NCI-H1417 (cell line): ENCODE results near the gene SLC39A5.

Experiments
- DNase-seq, 3 experiments: peaks; one replicate each; lab custom pipeline; 2025; lab: John Stamatoyannopoulos, UW

SLC39A5 gene

DNA sequence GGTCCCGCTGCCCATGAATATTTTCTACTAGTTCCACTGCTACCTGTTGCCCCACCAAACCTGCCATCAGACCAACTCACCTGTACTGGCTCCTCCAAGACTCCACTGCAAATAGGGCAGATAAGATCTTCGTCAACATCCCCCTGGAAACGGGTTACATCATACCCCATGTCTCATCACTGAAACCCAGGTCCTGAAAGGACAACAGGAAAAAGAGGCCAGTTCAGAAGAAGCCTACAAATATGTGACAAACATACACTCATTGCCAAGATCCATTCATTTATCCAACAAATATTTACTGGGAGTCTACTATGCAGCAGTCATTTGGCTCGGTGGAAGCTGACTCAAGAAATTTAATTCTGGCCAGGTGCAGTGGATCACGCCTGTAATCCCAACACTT lies 16.0 kb upstream of the SLC39A5 start:
- DNase-seq: no peak

DNA sequence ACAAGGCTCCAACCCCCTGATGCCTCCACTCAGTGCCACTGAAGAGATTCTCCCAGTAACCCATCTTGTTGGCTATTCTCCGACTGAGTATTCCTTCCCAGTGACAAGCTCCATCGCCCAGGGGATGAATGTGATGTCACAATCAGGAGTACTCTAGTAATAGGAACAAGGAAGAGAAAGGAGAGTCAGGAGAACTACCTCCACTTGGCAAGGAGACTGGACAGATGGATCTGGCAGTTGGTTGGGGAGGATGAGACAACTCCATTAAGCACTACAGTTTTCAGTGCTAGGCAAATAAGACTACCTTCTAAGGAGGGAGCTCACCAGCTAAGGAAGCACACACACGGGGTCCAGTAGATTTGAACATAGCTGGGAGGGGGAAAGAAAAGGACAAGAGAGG lies 13.4 kb upstream of the SLC39A5 start:
- no peak for DNase-seq

DNA sequence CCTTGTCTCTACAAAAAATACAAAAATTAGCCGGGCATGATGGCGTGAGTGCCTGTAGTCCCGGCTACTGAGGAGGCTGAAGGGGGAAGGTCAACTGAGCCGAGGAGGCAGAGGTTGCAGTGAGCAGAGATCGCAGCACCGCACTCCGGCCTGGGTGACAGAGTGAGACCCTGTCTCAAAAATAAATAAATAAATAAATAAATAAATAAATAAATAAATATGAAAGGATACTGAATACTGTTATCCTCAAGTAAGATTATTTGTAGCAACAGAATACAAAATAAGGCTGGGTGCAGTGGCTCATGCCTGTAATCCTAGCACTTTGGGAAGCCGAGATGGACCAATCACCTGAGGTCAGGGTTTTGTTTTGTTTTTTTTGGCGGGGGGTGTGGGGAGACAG lies 10.0 kb upstream of the SLC39A5 start:
- no peak for DNase-seq

DNA sequence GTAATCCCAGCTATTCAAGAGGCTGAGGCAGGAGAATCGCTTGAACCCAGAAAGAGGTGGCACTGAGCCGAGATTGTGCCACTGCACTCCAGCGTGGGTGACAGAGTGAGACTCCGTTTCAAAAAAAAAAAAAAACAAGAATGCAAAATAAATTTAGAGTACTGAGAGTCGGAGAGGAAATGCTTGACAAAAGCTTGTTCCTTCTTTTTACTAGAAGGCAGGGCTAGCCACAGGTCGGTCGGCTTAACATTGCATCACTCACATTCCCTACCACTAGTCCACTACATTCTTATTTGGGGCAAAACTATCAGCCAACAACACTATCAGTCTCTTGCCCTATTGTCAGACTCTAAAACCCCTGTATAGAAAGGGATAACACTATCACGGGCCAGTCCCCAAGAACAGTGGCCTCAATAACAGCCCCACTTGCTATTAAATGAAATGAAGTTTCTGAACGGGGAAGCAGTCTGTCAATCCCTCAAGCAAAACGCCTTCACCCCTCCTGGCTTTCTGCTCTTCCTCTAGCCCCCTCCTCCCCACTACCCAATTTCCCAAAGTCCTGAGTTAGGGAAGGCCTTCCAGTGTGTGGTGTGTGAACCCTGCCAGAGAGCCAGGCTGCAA lies 9.1 kb upstream of the SLC39A5 start:
- no peak for DNase-seq

DNA sequence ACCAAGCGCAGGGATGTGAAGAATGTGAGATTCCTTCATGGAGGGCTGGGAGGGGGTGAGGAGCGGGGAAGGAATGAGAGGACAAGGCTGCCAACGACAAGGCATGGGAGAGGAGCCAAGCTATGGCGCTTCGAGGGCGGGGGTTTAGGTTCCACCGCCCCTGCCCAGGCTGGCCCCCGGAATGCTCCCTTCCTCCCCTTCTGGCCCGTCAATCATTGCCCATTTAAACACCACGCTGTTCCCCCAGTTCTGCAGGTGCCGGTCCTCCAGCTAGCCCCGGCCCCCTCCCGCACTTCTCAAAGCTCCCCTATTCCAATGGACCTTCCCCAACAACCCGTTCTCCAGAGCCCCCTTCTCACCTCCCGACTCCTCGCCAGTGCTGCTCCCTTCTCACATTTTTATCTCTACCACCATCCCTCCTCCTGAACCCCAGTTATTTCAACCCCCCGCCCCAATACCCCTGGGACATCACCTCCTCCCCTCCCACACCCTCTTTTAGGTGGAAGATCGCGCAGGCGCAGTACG lies 8.6 kb upstream of the SLC39A5 start:
- peak in 2 of 3 experiments; percentile 73 for DNase-seq

DNA sequence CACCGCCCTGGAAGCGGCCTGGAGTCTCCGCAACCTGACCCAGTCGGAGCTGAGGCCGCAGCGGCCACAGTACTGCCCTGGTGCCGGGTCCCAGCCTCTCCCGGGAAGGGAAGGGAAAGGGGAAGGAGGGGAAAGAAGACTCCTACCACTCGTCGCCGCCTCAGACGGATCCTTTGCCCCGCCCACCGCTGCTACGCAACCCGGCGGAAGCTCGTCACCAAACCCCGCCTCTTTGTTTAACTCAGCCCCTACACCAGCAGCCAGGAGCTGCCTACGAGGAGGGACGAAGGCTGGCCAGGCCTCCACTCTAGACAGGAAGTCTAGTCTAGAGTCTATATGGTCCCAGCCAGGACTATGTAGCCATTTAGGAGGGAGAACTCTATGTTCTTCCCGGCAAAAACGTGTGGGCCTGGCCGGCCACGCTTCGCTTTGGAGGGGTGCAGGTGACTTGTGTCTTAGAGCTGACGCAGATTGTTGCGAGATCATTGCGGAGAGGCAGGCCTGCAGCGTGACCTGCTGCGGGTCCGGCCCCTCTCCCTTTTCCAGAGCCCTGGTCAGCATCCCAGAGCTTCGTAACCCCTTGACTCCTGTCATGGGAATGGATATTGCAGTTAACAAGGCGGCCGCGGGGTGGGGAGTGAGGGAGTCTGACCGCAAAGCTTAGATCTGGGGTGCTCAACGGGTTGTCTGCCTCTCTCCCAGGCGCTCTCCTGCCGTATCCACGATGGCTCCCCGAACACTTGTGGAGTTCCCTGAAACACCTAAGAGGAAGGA lies 7.9 kb upstream of the SLC39A5 start, which contains the start of gene RNF41:
Gene RNF41, minus strand, starts transcription at position 166 of the 774 bp plus-strand sequence. CDS start 7,875 bp downstream, outside the sequence.
- DNase-seq: peak; percentile 96 to 98 (median 98)

DNA sequence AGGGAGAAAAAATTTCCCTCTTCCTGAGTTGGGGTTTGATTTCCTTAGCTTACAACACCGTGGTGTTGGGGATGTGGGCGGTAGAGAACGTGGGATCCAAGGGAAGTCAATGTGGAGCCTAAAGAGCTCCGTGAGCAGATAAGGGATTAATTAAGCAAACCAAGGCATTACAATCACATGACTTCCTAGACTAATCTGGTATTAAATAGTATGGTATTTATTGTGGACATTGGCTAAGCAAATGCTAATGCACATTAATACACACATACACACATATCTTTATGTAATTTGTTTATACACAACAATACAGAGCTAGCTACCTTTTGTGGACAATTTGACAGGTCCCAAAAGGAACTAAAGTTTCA lies 7.3 kb upstream of the SLC39A5 start:
- DNase-seq: no peak

DNA sequence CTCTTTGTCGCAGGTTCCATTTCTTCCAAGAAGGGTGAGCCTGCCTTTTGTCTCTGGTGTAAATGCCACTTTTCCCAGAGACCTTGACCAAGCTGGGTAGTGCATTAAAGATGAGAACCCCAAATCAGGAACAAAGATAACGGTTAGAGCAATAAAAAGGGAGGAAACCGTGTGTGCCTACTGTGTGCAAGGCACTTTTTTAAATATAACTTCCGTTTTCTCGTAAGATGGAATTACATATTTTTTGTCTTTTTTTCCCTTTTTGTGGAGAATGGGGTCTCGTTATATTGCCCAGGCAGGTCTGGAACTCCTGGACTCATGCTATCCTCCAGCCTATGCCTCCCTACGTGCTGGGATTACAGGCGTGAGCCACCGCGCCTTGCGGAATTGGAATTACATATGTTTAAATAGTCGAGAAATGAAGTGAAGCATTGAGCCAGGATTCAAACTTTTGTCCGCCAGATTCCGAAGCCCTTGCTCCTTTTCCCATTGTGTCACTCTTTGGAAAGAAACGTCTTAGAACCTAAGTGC lies 6.2 kb upstream of the SLC39A5 start:
- DNase-seq: no peak

DNA sequence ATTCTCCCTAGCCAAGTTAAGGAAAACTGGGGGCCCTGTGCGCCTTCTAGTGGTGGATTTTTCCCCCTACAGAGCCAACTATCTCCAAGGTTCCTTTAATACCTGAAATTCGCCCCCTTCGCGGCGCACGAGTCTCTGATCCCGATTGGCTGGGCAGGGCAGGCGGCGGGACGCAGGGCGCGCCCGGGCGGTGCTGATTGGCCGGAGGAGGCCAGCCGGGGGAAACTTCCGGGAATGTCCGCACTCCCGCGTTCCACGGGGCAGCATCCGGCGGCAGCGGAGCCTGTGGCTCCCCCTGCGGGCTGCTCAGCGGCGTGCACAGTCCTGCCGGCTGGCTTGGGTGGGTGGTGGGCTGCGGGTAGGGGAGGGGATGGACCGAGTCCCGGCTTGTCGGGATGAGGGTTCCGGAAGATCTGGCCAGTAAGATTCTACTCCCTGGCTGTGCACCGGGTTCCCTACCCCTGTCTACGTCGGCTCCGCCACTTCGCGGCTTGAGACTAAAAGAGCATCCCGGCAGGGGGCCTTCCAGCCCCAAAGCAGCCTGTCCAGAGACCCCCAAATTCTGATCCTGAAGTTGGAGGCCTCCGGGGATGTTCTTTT lies 5.6 kb upstream of the SLC39A5 start, which contains the start of gene NABP2:
Gene NABP2, plus strand, starts transcription at position 241 of the 600 bp plus-strand sequence. CDS start 515 bp downstream, outside the sequence.
- DNase-seq: peak; percentile 99

DNA sequence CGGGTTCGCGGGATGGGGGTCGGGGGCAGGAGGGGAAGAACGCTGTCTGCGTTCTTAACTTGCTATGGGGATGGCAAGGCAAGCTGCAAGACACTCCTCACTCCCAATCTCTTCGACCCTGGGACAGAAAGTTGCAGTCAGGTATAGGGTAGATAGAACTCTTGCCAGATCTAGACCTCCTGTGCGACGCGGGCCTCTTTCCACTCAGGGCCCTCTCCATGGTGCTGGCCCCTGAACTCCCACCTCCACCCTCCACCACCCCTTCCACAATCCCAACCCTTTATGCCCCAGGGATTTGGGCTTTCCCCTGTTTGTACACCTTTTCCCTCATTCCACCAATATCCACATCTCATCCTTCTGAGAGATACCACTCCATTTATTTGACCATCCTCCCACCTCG lies 4.9 kb upstream of the SLC39A5 start:
- no peak for DNase-seq

DNA sequence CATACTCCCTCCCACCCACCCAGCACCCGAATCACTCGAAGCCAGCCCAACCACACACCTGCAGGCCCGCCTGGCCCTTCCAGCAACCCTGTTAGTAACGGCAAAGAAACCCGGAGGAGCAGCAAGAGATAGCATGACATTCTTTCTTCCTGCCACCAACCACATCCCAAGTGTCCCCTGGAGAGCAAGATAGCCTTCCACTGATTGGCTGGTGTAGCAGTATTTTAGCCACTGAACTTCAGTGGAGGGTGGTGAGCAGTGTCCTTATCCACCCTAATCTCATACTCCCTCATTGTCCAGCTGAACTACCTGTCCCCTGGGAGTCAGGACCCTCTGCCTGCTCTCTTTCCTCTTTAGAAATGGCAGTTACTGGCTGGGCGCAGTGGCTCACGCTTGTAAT lies 769 bp upstream of the SLC39A5 start:
- no peak for DNase-seq

DNA sequence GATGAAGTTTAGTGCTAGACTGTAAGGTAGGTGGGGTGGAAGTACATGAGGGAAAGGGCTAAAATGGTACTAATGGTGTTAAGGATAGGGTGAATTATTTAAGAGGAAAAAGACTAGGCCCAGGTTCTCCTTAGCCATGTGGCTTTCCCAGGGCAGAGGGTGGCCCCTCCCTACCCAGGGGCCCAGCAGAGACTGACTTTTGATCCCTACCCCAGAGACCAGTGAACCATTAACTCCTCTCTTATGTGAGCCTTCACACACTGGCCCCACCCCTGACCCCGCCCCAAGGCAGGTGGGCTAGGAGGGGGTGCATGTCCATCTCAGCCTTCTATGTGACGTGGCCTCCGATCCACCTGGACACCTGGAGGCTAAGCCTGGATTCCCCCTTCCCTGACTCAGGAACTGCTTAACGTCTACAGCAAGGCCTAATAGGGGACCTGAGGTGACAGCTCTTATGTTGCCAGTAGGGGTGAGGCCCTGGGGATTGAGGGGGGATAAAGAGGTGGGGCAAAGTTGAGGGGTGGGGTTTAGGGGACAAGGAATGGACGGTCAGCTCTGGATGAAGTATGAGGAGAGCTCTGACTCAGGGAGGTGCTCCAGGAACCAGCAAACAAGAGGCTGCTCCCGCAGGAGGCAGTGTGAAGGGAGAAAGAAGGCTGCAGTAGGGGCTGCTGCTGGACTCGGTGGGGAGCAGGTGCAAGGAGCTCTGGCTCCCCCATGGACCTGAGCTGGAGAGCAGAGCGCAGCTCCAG lies 757 bp downstream of the SLC39A5 start:
- DNase-seq: no peak

DNA sequence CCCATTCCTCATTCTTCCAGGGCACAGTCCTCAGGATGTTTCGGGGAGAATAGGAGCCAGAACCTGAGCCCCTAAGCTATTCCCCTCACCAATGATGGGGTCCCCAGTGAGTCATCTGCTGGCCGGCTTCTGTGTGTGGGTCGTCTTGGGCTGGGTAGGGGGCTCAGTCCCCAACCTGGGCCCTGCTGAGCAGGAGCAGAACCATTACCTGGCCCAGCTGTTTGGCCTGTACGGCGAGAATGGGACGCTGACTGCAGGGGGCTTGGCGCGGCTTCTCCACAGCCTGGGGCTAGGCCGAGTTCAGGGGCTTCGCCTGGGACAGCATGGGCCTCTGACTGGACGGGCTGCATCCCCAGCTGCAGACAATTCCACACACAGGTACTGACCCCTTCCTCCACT lies 1.3 kb downstream of the SLC39A5 start:
- DNase-seq: no peak

DNA sequence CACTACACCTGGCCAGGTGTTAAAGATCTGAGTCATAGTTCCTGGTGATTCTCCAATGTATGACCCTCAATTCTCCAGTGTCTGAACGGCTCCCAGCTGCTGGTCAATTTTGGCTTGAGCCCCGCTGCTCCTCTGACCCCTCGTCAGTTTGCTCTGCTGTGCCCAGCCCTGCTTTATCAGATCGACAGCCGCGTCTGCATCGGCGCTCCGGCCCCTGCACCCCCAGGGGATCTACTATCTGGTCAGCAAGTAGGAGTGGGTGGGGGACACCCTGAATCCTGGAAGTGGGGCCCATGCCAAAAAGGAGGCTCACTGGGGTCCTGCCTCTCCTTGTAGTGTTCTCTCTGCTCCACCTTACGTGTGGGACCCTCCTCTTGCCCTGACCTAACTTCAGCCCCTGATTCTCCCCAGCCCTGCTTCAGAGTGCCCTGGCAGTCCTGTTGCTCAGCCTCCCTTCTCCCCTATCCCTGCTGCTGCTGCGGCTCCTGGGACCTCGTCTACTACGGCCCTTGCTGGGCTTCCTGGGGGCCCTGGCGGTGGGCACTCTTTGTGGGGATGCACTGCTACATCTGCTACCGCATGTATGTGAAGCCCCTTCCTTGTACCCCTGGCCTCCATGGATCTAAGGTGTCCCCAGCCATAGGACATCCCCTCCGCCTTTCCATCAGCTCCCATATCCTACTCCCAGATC lies 5.0 kb downstream of the SLC39A5 start:
- no peak for DNase-seq

DNA sequence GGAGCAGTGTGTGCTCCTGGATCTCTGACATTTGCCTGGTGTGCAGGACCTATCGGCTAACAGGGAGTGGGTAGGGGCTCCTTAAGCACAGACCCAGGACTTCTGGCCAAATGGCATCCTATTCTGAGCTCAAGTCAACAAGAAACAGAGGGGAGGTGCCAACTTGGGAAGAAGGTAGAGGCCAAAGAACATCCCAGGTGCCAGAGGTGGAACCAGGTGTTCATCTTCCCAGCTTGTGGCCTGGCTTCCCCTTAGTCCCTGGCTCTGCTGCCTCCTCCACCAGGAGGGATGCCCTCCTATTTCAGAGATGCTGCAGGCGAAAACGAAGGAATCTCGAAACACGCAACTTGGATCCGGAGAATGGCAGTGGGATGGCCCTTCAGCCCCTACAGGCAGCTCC lies 6.2 kb downstream of the SLC39A5 start:
- DNase-seq: no peak

DNA sequence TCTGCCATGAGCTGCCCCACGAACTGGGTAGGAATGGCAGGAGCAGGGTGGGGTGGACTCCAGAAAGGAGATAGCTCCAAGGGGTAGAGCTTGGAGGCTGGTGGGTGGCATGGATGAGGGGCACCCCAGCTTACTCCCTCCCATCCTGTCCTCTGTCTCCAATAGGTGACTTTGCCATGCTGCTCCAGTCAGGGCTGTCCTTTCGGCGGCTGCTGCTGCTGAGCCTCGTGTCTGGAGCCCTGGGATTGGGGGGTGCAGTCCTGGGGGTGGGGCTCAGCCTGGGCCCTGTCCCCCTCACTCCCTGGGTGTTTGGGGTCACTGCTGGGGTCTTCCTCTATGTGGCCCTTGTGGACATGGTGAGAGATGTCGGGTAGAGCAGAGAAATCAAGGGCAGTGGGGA lies 7.1 kb downstream of the SLC39A5 start:
- no peak for DNase-seq

DNA sequence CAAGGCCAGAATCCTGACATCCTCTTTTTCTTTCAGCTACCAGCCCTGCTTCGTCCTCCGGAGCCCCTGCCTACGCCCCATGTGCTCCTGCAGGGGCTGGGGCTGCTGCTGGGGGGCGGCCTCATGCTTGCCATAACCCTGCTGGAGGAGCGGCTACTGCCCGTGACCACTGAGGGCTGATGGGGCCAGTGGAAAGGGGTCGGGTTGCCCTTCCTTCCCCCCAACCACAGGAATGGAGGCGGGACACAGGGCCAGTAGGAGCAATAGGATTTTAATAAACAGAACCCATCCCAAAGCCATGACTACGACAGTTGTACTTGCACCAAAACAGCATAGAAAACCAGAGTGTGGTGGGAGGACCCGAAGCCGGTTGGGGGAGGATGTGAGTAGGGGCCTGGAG lies 7.7 kb downstream of the SLC39A5 start:
- no peak for DNase-seq

DNA sequence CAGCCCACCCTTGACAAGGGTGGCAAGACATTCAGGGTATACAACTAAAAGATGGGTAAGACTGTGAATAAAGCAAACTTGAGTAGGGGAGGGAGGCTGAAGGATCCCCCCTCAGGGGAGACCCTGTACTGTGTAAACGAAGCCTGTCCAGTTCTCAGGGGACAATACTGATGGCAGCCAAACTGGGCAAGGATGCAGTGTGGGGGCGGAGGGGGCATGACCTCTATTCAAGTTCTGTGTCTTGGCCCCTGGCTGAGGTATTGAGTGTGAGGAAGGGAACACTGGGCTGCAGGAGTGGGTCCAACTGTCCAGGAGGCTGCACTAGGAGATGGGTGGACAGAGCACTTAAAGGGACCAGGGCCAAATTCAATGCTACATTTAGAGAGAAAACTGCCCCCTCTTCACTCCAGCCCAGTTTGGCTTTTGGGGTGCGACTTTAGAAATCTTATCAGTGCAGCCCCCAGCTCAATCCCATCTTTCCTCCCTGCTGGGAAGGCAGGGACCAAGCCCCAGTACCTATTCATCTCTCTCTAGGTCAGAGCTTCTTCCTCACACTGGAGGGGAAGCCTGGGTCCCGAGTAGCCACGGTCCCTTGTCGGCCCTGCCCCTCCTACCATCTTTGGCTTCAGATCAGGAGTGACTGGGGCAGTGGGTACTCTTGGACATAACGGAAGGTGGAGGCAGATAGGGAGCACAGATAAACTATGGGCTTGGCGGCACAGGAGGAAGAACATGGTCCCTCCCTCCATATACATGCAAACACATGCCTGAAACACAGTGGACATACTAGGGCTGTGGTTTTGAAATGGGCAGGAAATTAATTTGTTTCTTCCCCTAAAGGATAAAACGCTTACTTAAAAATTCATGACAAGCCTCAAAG lies 11.8 kb downstream of the SLC39A5 start:
- no peak for DNase-seq

DNA sequence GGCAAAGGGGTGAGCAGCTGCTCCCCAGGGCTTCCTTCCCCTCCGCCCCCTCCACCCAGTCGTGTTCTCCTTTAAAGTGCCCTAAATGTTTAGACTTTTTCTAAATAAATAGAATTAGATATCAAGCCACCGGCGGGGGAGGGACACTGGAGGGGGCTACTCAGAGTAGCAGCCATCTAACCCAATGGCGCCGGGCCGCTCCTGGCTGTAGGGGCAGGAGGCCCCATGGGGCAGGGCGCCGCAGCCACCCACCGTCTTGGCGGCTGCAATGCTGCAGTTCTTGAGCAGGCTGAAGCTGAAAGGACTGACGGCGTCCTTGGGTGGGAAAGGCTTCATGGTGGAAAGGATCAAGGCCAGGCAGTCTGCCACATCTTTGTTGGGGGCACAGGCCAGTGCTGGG lies 13.1 kb downstream of the SLC39A5 start:
- DNase-seq: no peak

DNA sequence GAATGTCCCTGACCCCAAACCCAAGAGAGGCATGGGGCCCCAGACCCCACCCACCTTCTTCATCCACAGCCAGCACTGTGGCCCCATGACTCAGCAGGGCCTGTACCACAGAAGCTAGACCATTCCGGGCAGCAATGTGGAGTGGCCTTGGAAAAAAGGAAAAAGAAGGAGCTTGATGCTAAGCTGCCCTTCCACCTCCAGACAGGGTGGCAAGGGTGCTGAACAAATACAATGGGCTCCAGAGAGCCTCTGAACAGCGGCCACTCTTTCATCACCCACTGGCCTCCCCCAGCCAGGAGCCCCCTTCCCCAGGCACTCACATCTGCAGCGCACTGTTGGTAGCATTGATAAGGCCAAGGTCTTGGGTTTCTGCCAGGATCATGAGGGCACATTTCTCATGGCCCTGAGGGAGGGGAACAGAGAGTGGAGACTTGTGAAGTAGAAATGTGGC lies 13.9 kb downstream of the SLC39A5 start:
- DNase-seq: no peak
